AG10803 (cell line): ENCODE results near the gene RTN4.

Source experiments
- DNase-seq: peaks from one replicate; pipeline ENCODE4 v3.0.0; 2010; ENCODE audit warnings: low read depth
- H3K4me3 ChIP-seq: 2 replicates; pipeline ENCODE4 v1.5.1; 2011; ENCODE audit warnings: mild to moderate bottlenecking, low read length, control low read depth
- TF ChIP-seq, protein P1 (sequence below): conservative IDR thresholded peaks from 2 replicates; pipeline ENCODE4 v1.5.1; 2011; ENCODE audit warnings: mild to moderate bottlenecking, low read length, control low read depth, inconsistent platforms

The RTN4 gene

DNA sequence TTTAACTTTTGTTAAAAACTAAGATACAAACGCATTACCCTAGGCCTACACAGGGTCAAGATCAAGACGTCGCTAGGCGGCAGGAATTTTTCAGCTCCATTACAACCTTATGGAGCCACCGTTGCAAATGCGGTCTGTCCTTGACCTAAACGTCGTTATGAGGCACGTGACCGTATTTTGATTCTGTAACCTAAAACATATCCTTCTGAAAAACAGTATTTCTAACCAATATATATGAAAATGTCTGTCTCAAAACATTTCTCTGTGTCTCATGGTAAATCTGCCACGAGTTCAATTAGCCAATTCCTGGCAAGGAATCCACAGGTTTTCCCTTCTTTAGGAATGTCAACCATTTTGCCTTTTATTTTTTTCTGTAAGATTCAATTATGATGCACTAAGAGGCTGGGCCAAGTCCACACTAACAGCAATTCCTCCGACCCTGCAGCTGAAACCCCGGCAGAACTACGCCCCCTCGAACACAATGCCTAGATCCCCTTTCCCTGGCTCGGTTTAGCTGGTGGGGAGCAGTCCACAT is 1.7 kb downstream of the RTN4 start:
- DNase-seq: peak; percentile 48

DNA sequence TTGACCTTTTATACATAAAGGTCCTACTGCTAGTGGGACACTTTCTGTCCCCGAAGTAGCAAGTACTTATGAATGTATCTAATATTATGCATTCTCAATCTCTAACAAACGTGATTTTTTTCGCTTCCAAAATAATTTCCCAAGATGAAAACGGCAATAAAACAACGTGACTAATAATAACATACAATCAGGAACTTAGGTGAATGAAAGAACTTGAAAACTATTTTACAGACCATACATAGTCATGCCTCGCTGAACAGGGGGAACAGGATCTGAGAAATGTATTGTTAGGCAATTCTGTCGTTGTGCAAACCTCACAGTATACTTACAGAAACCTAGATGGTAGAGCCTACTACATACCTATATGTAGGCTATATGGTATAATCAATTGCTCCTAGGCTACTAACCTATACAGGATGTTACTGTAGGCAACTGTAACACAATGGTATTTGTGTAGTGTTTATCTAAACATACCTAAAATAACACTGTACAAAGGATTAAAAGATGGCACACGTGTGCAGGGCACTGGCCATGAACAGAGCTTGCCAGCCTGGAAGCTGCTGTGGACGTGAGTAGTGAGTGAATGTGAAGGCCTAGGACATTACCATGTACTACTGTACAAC is 2.5 kb downstream of the RTN4 start:
- TF ChIP-seq, protein P1, sequence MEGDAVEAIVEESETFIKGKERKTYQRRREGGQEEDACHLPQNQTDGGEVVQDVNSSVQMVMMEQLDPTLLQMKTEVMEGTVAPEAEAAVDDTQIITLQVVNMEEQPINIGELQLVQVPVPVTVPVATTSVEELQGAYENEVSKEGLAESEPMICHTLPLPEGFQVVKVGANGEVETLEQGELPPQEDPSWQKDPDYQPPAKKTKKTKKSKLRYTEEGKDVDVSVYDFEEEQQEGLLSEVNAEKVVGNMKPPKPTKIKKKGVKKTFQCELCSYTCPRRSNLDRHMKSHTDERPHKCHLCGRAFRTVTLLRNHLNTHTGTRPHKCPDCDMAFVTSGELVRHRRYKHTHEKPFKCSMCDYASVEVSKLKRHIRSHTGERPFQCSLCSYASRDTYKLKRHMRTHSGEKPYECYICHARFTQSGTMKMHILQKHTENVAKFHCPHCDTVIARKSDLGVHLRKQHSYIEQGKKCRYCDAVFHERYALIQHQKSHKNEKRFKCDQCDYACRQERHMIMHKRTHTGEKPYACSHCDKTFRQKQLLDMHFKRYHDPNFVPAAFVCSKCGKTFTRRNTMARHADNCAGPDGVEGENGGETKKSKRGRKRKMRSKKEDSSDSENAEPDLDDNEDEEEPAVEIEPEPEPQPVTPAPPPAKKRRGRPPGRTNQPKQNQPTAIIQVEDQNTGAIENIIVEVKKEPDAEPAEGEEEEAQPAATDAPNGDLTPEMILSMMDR: no peak
- peak; percentile 51 for DNase-seq
- H3K4me3 ChIP-seq: peak overlapping the region; percentile 91

More for the DNA sequence above, 1.7 kb downstream of the RTN4 start:
- H3K4me3 ChIP-seq: peak overlapping the region; percentile 91
- TF ChIP-seq, protein P1: peak; percentile 40

DNA sequence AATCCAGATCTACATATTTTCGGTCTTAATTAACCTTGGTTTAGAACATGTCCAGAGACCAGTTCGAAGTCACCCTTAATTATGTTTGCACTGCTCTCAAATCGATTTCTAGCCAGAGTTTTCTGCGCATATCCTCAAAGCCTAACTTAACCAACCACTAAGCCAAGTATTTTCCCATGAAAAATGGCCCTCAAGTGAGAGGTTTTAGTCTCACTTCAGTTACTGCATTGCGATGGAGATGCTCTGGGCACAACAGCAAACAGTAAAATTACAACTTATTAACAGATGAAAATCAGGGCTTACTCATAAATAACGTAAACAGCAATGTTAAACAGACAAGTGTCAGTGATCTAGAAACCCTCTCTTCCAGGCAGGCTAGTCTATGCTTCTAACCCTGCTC is 4.5 kb downstream of the RTN4 start:
- H3K4me3 ChIP-seq: peak overlapping the region; percentile 91
- DNase-seq: no peak
- TF ChIP-seq, protein P1: no peak

DNA sequence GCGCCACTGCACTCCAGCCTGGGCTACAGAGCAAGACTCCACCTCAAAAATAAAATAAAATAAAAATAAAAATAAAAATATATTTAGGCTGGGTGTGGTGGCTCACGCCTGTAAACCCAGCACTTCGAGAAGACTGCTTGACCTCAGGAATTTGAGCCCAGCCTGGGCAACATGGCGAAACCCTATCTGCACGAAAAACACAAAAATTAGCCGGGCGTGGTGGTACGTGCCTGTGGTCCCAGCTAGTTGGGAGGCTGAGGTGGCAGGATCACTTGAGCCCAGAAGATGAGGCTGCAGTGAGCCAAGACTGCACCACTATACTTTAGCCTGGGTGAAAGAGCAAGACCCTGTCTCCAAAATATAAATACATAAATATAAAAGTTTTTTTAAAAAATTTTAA is 6.4 kb downstream of the RTN4 start:
- DNase-seq: no peak
- no peak overlapping the region for H3K4me3 ChIP-seq

DNA sequence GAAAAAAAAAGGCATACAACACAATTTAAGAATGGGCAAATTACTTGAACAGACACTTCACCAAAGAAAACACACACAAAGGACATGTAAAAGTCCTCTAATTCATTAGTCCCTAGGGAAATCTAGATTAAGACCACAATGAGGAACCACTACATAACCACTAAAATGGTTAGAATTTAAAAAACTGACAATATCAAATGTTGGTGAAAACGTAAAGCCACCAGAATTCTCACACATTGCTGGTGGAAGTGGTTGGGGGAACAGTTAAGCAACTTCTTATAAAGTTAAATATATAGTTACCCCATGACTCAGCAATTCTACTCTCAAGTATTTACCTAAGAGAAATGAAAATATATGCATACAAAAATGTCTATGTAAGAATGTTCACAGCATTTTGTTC is 11.8 kb downstream of the RTN4 start:
- TF ChIP-seq, protein P1: no peak
- DNase-seq: no peak

More for the DNA sequence above, 6.4 kb downstream of the RTN4 start:
- TF ChIP-seq, protein P1: no peak

DNA sequence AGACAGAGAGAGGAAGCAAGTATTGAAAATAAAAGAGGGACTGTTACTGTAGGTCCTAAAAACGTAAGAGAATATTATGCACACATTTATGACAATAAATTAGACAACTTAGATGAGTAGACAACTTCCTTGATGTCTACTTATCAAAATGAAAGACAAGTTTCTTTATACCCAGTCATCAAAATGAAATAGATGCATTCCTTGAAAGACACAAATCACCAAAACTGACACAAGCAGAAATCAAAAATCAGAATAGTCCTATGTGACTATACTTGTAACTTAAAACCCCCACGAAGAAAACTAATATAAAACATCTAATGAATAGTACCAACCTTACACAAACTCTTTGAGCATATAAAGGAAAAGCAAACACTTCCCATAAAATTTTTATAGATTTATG is 14.5 kb downstream of the RTN4 start:
- TF ChIP-seq, protein P1: no peak
- no peak overlapping the region for H3K4me3 ChIP-seq
- no peak for DNase-seq

More for the DNA sequence above, 11.8 kb downstream of the RTN4 start:
- H3K4me3 ChIP-seq: no peak overlapping the region

DNA sequence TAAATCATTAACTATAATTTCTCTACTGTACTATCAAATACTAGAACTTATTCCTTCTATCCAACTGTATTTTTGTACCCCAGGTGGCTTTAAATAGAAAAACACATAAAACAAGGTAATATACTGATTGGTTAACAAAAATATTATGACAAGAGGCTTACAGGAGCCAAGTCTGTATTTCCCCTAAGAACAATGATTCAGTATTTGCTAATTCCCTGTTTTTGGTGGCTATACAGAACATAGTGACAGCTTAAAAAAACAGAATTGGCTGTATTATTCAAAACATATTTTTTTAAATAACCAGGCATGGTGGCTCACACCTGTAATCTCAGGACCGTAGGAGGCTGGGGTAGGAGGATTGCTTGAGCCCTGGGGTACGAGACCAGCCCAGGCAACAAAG is 16.3 kb downstream of the RTN4 start:
- DNase-seq: no peak
- TF ChIP-seq, protein P1: no peak
- no peak overlapping the region for H3K4me3 ChIP-seq
